T47D (cell line): ENCODE measurements around the gene METTL6.
A peak's percentile ranks its signal among the peaks of the same experiment; 100 is the strongest.
"Not testable (repeated sequence)": the region's sequence is repeated elsewhere in the genome, so short reads cannot be mapped to it uniquely, and the experiment has no call there.

ENCODE experiments used
- DNase-seq, 2 experiments: peaks; one replicate each; pipeline versions ENCODE4 v3.0.0 to v3.0.0-alpha.2; 2011 to 2012; ENCODE audit warnings: low read depth in 1 of 2, low spot score in 1 of 2
- JUND ChIP-seq: IDR thresholded peaks from 2 replicates; pipeline ENCODE4 v1.6.1; 2012; ENCODE audit warnings: low read depth
- in situ Hi-C: cut with HindIII; loops from 2 replicates; pipeline ENCODE4 v1.10.0; 2016; ENCODE audit warnings: low sequenced_read_pairs, low pct_unique_long_range_greater_than_20kb

METTL6 gene, protein sequence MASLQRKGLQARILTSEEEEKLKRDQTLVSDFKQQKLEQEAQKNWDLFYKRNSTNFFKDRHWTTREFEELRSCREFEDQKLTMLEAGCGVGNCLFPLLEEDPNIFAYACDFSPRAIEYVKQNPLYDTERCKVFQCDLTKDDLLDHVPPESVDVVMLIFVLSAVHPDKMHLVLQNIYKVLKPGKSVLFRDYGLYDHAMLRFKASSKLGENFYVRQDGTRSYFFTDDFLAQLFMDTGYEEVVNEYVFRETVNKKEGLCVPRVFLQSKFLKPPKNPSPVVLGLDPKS

DNA sequence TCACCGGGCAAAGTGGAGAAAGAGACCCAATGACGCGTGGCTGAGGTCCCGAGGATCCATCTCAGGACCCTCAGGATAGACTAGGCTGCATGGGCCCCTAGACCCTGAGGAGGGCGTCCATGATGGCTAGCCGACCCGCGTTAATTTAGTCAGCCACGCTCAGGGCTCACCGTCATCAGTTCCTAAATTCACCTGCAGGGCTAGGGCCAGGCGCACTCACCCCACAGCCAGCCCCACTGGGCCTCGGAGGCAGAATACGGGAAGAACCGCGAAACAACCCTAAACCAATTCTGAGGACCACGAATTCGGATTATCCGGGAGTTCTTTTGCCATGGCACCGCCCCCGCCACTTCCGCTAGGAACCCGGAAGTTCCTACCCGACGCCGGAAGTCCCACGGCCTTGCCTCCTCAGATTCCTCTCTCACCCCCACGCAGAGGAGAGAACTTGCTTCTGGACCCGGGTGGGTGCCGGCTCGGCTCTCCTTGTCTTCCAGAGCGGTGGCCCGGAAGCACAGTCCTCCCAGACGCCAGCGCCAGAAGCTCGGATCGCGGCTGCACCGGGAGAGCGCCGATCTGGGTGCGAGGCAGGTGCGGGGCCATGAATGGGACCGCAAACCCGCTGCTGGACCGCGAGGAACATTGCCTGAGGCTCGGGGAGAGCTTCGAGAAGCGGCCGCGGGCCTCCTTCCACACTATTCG is at the start of gene METTL6, which contains the start of gene EAF1:
Gene METTL6 (minus strand): TSS at position 363 of the 699 bp plus-strand sequence. CDS start 1,033 bp downstream, outside the sequence.
Gene EAF1 (plus strand): TSS at position 417 of the 699 bp plus-strand sequence. CDS start 182 bp downstream, at position 599.
- in situ Hi-C loops = no loop called here
- DNase-seq = peak; percentile 84 to 89
- no peak for TF ChIP-seq JUND

DNA sequence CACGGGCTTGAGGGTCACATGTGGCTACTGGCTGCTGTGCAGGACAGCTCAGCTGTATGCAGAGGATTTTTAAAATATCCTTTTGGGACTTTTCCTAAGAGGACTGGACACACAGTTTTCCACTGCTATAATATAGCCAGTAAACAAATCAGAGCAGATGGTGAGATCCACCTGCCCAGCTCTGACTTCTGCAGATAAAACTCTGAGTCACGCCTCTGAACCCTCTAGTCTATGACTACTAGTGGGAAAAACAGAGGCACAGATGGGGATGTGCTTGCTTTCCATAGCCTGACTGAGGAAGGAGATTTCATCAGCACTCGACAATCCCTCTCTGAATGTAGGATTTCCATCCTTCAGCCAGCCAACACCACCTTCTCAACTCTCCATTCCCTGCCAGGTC is 49.0 kb upstream of the METTL6 start:
- in situ Hi-C loops = no loop called here
- no peak for TF ChIP-seq JUND
- DNase-seq = no peak

DNA sequence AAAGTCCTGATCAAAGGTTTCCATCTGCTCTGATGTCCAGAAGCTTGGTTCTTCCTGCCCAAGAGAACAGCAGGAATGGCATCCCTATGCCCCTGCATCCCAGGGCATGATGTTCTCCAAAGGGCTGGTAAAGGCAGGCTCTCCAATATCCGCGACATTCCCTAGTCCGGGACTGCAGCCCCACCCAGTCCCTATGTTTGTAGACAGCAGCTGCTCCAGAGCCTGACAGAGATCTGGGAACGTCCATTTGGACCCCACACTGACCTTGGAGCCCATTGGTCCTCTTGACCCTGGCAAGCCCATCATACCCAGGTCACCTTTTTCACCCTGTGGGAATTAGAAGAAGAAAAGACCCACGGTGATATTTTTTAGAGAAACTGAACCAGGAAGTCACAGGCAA is 47.8 kb upstream of the METTL6 start:
- DNase-seq = no peak
- TF ChIP-seq JUND = no peak
- in situ Hi-C loops = no loop called here

DNA sequence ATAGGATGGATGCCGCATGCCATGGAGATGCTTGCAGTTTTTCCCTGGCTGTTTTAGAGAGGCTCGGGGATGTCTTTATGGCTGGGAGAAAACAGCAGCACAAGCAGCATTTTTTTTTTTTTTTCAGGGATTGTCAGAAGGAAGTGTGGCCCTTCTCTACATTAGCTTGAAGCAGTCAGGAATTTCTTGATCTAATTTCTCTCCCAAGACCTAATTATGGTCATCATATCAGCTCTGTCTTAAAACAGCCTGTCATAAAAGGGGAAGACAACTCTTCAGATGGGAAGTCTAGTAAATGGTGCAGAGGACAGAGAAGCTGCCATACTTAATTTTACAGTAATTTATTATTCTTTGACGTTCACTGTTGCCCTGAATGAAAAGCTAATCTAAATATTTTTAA is 44.5 kb upstream of the METTL6 start:
- DNase-seq = no peak
- in situ Hi-C loops = no loop called here
- no peak for TF ChIP-seq JUND

DNA sequence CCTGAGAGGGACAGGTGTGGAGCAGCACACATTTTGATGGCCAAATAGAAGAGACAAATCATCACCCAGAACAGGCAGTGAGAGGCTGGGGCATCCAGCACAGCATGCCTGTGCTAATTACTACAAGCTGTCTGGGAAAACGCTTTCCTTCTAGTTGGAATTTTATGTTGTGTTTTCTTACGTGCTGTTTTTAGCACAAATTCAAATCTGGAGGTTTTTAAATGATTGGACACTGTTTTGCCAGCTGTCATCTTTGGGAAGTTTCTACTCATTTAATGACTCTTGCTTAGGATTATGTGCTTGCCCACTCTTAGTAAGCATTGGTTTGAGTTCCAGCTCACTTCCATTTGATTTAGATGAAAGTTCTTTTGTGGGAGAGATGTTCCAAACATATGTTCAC is 43.5 kb upstream of the METTL6 start:
- no peak for TF ChIP-seq JUND
- DNase-seq = no peak
- in situ Hi-C loops = no loop called here

DNA sequence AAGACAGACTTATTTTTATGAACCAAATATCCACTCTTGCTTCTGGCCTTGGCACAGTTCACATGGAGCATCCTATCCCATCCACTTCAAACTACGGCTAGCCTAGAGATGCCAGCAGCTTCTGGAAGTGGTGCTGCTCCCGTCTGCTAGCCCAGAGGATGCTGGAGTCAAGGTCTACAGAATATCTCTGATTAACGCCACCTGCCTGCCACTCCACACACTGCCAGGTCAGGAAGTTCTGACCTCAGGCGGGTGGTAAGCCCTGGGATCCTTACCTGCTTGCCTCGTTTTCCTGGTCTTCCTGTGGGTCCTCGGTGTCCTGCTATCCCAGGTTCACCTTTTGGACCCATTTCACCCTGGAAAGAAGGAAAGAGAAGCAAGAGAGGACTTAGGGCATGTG is 42.9 kb upstream of the METTL6 start:
- TF ChIP-seq JUND = no peak
- in situ Hi-C loops = no loop called here
- DNase-seq = no peak

DNA sequence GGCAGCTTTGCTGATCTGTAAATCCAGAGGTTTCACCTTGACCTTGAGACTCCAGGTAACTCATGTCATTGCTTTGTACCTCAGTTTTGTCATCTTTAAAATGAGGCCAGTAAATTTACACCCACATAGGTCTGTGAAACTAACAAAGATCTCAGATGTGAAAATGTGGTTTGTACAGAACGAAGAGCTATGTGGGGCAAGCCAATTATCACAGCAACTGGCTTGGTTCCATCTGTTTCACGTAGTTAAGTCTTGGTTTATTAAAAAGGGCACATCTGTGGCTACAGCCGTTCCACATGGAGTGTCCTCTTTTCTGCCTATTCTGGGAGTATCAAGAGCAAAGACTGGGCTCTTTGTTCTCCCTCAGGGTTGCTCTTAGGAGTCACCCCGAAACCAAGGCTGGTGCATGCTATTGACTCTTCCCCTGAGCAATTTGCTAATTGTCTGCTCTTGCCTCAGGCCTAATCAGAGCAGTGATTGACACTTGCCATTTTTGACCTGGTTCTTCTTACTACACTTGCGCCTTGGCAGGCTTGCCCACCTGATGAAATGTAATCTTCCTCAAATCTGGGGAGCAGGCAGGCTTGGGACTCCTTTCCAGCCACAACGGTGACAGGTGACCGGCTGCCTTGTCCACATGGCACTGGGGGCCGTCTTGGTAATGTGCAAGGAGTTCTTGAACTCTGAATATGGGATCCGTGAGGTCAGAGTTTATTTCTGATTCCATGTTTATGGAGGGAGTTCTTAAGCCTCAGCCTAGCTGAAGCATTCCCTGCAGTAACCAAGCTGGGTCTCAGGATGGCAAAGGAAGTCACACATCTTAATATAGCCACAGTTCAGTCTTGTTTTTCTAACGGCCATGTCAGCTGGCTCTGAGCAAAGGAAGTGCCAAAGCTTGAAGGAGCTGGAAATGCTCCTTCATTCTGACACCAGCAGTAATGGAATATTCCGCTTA is 40.2 kb upstream of the METTL6 start:
- no peak for DNase-seq
- in situ Hi-C loops = no loop called here

DNA sequence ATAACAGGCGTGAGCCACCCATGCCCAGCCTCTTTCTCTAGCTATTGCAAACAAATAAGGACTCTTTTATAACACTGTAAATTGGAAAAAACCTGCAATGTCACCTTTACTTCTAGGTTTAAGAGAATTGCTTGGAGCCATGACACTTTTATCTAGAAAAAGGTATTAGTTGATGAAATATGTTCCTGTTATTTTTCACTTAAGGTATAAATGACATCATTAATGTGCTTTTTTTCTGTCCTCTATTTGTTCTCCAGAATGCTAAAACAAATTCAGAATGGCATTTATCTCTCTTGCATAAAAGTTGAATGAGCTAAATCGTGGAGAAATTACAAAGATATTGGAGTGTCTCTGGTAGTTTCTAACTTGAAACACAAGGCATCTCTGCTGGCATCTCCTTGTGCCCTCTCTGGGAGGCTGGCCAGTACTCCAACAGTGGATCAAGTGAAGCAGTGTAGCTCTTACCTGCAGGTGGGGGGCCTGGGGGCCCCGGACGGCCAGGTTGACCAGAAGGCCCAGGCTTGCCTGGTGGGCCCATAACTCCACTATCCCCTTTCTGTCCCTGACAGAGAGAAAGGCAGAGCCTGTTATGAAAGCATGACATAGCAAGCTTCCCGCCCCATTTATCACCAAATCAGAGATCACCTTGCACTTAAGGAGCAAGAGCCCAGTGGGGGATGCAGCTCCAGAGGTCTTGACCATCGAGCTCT is 38.7 kb upstream of the METTL6 start:
- no peak for DNase-seq
- no peak for TF ChIP-seq JUND
- in situ Hi-C loops = no loop called here

More for the DNA sequence above, 40.2 kb upstream of the METTL6 start:
- no peak for TF ChIP-seq JUND

DNA sequence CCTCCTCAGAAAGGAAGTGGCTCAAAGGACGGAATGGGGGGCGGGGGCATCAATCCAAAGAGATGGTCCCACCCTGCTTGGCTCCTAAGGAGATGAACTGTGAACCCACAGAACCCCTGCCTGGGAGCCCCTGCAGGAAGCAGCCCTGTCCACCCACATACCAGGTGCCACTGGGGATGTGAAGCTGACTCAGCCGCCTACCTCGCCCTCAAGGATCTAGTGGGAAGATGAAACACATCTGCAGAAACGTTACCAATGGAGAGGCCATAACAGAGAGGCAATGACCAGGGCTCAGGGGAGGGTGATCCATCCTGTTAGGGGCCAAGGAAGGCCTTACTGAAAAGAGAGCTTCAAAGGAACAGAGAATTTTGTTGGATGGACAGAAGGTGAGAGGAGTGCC is 35.1 kb upstream of the METTL6 start:
- in situ Hi-C loops = no loop called here
- no peak for TF ChIP-seq JUND
- DNase-seq = no peak

DNA sequence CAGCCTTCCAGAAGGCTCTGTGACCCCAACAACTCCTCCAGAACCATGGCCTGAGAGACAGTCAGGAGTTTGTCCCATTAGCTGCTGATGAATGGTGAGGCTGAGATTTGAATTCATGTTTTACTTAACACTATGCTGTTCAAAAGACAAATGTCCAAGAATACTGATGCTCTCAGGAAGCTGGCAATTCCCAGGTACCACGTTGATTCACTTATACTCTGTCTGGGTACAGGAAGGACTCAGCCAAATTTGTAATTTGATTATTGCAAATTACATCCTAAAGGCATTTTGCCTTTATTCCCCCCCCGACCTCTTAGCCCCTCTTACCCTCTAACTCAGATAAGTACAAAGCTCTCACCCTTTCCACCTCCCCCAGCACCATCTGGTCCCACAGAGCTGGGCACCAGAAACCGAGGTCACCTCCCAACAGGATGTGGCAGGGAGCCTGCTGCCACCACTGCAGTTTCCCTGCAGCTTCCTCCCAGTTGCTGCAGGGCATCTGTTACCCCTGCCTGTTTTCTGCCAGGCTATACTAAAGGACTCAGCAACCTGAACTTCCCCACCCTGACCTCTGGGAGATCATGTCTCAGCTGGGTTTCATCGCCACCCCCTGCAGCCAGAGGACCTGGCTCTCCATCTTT is 33.7 kb upstream of the METTL6 start:
- no peak for TF ChIP-seq JUND
- no peak for DNase-seq
- in situ Hi-C loops = no loop called here

DNA sequence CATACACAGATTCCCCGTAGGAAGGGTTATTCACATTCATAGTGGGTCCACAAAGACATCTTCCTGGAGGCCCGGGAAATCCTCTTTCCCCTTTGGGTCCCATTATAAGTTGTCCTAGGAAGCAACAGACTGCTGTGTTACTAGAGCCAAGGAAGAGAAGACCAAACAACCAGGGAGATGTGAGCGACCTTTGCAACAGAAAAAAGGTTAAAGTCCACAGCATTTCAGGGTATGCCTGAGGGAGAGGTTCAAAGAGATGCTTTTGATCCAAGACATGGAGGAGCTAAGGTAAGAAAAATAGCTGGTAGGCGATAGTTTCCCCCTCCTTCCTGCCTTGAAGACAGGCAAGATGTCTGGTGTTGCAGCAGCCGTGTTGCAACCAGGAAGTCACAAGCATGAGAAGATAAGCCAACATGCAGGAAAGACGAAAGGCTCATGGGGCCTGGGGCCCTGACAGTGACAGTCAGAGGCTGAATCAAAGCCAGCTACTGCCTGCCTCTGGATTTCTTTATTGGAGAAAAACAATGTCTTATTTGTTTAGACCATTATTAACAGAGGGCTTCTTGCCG is 31.0 kb upstream of the METTL6 start:
- no peak for DNase-seq
- in situ Hi-C loops = no loop called here
- no peak for TF ChIP-seq JUND

DNA sequence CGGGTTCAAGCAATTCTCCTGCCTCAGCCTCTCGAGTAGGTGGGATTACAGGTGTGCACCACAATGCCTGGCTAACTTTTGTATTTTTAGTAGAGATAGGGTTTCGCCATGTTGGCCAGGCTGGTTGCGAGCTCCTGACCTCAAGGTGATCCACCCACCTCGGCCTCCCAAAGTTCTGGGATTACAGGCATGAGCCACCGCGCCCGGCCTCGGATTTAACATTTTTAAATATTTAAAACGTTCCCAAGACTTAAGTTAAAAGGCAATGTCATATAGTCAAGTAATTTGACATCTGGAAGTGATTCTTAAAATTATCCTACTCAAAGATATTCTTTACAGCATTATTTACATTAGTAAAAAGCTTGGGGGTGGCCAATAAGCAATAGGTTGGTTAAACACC is 29.6 kb upstream of the METTL6 start:
- in situ Hi-C loops, DNase-seq: not testable (repeated sequence)
